Thyroid gland (tissue), 4 donors: ENCODE results near the gene PCDHGC5. TPM values are rescaled to one million over a fixed set of nuclear protein-coding genes. Genes with fewer than 3 reads are reported as not detected.

Experiments
- DNase-seq, 2 donors: peaks; one replicate each; pipeline ENCODE4 v3.0.0-alpha.2; 2019
- H3K27ac ChIP-seq, 3 donors: fragments of 200-600 bp; sonication (generic); 1 replicate in 2 of 3; 2 replicates in 1 of 3; pipeline ENCODE4 v1.5.1; 2016 to 2019; ENCODE audit warnings: mild to moderate bottlenecking in 1 of 3, moderate library complexity in 1 of 3
- H3K27me3 ChIP-seq: fragments of 200-600 bp; sonication (generic); one replicate; pipeline ENCODE4 v1.5.1; 2019
- H3K36me3 ChIP-seq, 2 donors: fragments of 200-600 bp; sonication (generic); one replicate each; pipeline ENCODE4 v1.5.1; 2016 to 2019
- H3K4me1 ChIP-seq, 2 donors: fragments of 200-600 bp; sonication (generic); one replicate each; pipeline ENCODE4 v1.5.1; 2017 to 2019
- H3K4me3 ChIP-seq, 3 donors: fragments of 200-600 bp; sonication (generic); replicated peaks in 1 of 3; 1 replicate in 2 of 3; 2 replicates in 1 of 3; pipeline ENCODE4 v1.5.1; 2016; ENCODE audit warnings: mild to moderate bottlenecking in 1 of 3
- H3K9me3 ChIP-seq: fragments of 200-600 bp; sonication (generic); one replicate; pipeline ENCODE4 v1.5.1; 2017
- POLR2A ChIP-seq, 2 donors: fragments of 450-650 bp; IDR thresholded peaks; one replicate each; pipeline ENCODE4 v1.6.1; 2017; ENCODE audit warnings: antibody characterized with exemption in 2 of 2, mild to moderate bottlenecking in 2 of 2, moderate library complexity in 1 of 2
- WGBS, 2 donors: methylation state at CpG; one replicate each; pipeline ENCODE4 v1.1.5; 2017; 5-methylcytosine and 5-hydroxymethylcytosine counted together
- intact Hi-C: fragments of 100-400 bp; cut with DNase I; formaldehyde crosslinking; loops from one replicate; pipeline ENCODE4 v1.15.1; 2023
- total RNA-seq, 4 donors: library from RNA; depleted of rRNA; stranded (reverse); fragments of >200 nt; gene quantifications; one replicate each; pipeline ENCODE4 v1.2.3, GENCODE V29; 2016
- TF ChIP-seq, protein P1 (sequence below), 6 experiments: fragments of 200-600 bp in 3 of 6; fragments of 450-650 bp in 3 of 6; sonication (generic) in 3 of 6; IDR thresholded peaks; one replicate each; pipeline ENCODE4 v1.5.1; 2016 to 2019; ENCODE audit warnings: antibody characterized with exemption in 6 of 6, mild to moderate bottlenecking in 2 of 6, inconsistent platforms in 1 of 6, moderate library complexity in 1 of 6

PCDHGC5 gene
- 1 to 10 TPM; 1.8 to 3.4 (median 2.1) TPM for total RNA-seq

DNA sequence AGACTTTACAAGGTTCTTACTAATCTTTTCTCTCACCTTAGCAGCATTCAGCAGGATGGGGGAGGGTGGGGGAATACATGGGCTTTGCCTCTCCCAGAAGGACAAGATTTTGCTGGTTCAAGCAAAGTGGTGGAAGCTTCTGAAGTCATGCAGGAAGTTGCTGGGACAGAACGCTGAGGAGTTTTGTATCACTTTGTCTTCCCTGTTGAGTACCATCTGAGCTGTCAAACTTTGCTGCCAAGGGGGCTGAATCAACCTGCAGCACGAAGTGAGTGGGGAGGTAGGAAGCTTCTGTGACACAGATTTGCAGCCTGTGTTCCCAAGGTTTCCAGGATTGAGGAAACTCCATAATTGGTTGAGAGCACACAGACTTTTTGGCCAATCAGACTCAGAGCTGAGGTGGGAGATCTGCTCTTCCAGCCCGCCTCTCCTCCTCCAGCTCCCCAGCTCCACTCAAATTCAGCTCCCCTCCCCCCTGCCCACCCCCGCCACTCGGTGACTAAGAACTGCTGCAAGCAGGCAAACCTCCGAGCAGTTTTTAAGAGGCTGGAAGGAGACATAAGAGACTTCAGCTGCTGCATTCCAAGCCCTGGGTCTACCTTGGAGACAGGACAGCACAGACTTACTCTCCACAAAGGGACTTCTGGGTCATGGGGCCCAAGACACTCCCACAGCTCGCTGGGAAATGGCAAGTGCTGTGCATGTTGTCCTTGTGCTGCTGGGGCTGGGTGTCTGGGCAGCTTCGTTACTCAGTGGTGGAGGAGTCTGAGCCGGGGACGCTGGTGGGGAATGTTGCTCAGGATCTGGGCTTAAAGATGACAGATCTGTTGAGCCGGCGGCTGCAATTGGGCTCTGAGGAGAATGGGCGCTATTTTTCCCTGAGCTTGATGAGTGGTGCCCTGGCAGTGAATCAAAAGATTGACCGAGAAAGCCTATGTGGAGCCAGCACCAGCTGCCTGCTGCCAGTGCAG is at the start of gene PCDHGC5:
Gene PCDHGC5, plus strand, starts transcription at position 491 of the 971 bp plus-strand sequence. Its CDS starts 160 bp downstream, at position 651.
- H3K36me3 ChIP-seq: no peaks in the 10 kb centered on the region
- WGBS, 2 donors: 57 to 65% methylated on average over 13 to 14 of the region's 14 CpGs

DNA sequence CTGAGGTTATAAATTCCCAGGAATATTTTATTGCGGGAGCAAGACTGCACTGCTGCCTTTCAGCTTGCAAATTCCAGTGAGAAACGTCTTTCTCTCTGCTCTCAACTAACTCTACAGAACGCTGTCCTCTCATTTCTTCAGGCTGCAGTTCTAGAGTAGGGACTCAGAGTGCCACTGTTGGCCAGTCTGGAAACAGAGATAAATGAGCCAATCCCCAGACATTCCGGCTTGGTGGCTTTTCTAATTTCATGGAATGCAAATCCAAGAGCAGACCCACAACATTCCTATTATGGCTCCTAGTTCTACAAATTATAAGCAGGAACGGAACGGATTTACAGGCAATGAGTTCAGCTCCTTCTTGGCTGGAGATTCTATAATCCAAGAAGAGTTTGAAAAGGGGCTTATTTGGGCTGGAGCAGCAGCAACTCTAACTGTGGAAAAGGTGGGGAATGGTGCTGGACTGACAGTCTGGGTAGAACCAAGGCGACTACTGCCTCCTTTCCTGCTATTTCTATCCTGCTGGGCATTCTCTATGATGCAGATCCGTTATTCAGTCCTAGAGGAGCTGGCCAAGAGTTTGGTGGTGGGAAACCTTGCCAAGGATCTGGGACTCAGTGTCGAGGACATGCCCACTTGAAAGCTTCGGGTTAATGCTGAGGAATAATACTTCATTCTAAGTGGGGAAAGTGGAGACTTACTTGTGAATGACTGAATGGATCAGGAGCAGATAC is 49.3 kb upstream of the PCDHGC5 start:
- intact Hi-C loops: no loop called here
- no peak overlapping the region for H3K4me3 ChIP-seq
- WGBS, 2 donors: 75 to 77% methylated on average over 10 of the region's 10 CpGs

More for the DNA sequence above, at the start of gene PCDHGC5:
- Histone ChIP-seq H3K4me3 (no peak within 1 kb of the TSS), H3K9me3 (no peaks in the 10 kb centered on the region), H3K4me1 (peaks cover 19 to 48% of the 10 kb centered on the region in 2 donors), H3K27ac (no peak within 1 kb of the TSS), H3K27me3 (no peaks in the 10 kb centered on the region)
- intact Hi-C loops: no loop called here
- DNase-seq: no peak
- no peak for TF ChIP-seq POLR2A (IDR thresholded peaks at IDR 0.05)
- TF ChIP-seq, protein P1, sequence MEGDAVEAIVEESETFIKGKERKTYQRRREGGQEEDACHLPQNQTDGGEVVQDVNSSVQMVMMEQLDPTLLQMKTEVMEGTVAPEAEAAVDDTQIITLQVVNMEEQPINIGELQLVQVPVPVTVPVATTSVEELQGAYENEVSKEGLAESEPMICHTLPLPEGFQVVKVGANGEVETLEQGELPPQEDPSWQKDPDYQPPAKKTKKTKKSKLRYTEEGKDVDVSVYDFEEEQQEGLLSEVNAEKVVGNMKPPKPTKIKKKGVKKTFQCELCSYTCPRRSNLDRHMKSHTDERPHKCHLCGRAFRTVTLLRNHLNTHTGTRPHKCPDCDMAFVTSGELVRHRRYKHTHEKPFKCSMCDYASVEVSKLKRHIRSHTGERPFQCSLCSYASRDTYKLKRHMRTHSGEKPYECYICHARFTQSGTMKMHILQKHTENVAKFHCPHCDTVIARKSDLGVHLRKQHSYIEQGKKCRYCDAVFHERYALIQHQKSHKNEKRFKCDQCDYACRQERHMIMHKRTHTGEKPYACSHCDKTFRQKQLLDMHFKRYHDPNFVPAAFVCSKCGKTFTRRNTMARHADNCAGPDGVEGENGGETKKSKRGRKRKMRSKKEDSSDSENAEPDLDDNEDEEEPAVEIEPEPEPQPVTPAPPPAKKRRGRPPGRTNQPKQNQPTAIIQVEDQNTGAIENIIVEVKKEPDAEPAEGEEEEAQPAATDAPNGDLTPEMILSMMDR (IDR thresholded peaks at IDR 0.05): no peak

DNA sequence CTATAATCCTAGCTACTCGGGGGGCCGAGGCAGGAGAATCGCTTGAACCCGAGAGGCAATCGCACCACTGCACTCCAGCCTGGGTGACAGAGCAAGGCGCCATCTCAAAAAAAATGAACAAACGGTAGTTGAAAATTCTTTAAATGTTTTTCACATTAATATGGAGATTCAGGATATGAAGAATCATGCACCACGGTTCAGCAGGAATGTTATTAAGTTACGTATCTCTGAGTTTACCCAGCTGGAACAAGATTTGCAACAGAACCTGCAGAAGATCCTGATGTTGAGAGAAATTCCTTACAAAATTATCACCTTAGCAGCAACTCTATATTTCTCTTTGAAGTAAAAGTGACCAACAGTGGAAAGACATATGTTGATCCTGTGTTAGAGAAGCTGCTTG is 48.5 kb upstream of the PCDHGC5 start:
- Histone ChIP-seq H3K27me3 (no peaks in the 10 kb centered on the region), H3K27ac (no peak overlapping the region), H3K4me3 (no peak overlapping the region), H3K9me3 (no peaks in the 10 kb centered on the region), H3K36me3 (no peaks in the 10 kb centered on the region), H3K4me1 (no peaks in the 10 kb centered on the region)
- TF ChIP-seq POLR2A (IDR thresholded peaks at IDR 0.05): no peak
- no peak for DNase-seq
- WGBS, 2 donors: 95 to 96% methylated on average over 9 of the region's 9 CpGs
- intact Hi-C loops: no loop called here

More for the DNA sequence above, 49.3 kb upstream of the PCDHGC5 start:
- Histone ChIP-seq H3K4me1 (no peaks in the 10 kb centered on the region), H3K9me3 (no peaks in the 10 kb centered on the region), H3K36me3 (no peaks in the 10 kb centered on the region), H3K27me3 (no peaks in the 10 kb centered on the region), H3K27ac (no peak overlapping the region)
- TF ChIP-seq POLR2A (IDR thresholded peaks at IDR 0.05): no peak
- TF ChIP-seq, protein P1 (IDR thresholded peaks at IDR 0.05): no peak
- DNase-seq: no peak

DNA sequence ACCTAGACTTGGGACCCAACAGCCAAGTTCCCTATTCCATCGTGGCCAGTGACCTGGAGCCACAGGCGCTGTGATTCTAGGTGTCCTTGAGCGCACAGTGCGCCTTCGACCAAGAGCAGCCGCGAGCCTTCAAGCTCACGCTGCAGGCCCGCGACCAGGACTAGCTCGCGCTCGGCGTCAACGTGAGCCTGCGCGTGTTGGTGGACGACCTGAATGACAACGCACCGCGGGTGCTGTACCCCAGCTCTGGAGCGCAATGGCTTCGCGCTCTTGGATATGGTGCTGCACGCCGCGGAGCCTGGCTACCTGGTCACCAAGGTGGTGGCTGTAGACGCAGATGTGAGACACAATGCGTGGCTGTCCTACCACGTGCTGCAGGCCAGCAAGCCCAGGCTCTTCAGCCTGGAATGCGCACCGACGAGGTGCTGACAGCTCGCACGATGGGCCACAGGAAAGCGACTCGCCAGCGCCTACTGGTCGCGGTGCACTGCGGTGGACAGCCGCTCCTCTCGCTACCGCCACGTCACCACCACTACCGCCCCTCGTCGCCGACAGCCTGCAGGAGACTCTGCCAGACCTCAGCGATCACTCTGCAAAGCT is 47.2 kb upstream of the PCDHGC5 start:
- H3K4me1 ChIP-seq: no peaks in the 10 kb centered on the region
- H3K27me3 ChIP-seq: no peaks in the 10 kb centered on the region
- intact Hi-C loops: no loop called here
- no peak for DNase-seq
- TF ChIP-seq, protein P1 (IDR thresholded peaks at IDR 0.05): no peak
- no peak for TF ChIP-seq POLR2A (IDR thresholded peaks at IDR 0.05)
- H3K36me3 ChIP-seq: no peaks in the 10 kb centered on the region
- no peak overlapping the region for H3K27ac ChIP-seq
- no peaks in the 10 kb centered on the region for H3K9me3 ChIP-seq
- H3K4me3 ChIP-seq: no peak overlapping the region
- 45 to 68% methylated on average over 40 to 45 of the region's 50 CpGs for WGBS, 2 donors

DNA sequence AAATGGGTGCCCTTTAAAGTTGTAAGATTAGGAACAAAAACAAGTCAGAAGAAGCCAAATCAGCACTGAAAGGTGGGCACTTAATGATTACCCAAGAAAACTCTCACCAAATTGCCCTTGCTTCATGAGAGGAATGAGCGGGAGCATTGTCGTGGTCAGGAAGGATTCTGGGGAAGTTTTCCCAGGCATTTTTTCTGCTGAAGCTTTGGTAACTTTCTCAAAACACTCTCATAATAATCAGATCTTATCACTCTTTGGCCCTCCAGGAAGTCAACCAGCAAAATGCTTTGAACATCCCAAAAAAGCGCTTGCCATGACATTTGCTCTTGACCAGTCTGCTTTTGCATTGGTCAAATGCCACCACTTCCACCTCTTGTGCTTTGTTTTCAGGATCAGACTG is 23.5 kb upstream of the PCDHGC5 start:
- TF ChIP-seq, protein P1 (IDR thresholded peaks at IDR 0.05): no peak
- no peak for TF ChIP-seq POLR2A (IDR thresholded peaks at IDR 0.05)
- H3K27ac ChIP-seq: no peak overlapping the region
- 96 to 100% methylated on average over 3 of the region's 3 CpGs for WGBS, 2 donors
- no peak for DNase-seq
- no peaks in the 10 kb centered on the region for H3K27me3 ChIP-seq
- no peaks in the 10 kb centered on the region for H3K36me3 ChIP-seq
- H3K9me3 ChIP-seq: no peaks in the 10 kb centered on the region
- H3K4me3 ChIP-seq: no peak overlapping the region
- intact Hi-C loops: no loop called here
- no peaks in the 10 kb centered on the region for H3K4me1 ChIP-seq
